ENCODE results near the gene ATL1.

DNA sequence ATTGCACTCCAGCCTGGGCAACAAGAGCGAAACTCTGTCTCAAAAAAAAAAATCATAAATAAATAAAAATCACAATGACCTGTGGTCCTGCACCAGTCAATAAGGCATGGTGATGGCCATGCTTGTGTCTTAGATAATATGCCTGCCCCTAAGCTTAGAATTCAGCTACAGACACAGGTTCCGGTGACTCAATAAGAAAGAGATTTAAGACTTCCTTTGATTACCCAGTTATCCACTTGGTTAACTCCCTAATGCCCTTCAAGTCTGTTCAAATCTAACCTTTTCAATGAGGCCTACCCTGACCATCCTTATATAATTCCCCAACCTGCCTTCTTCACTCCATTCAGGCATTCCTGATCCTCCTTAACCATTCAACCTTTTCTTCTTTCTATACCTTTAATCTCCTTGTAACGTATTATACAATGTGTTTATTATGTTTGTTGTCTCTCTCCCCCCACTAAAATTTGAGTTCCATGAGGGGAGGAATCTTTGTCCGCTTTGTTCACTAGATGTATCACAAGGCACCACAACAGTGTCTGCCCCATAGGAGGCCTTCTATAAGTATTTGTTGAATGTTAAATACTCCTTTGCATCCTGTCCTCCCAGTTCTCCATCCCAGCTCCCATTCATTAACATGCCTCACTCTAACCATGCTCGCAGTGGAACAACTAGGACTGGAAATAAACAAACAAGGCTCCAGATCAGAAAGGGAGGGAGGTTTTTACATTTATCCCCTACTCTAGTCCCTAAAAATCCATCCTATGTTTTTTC, 36.5 kb upstream of the ATL1 start:
- TF ChIP-seq CBX8 (IDR thresholded peaks at IDR 0.05; ENCODE audit: borderline replicate concordance, low read depth, low read length) (no peak), POLR2A (IDR thresholded peaks at IDR 0.05; ENCODE audit: control extremely low read depth in 1 of 2, low read depth in 2 of 2, low read length in 2 of 2) (no peak), EP300 (IDR thresholded peaks at IDR 0.05; ENCODE audit: borderline replicate concordance in 1 of 2, low read depth in 2 of 2, low read length in 2 of 2) (no peak), SIN3A (conservative IDR thresholded peaks at IDR 0.05 in 1 of 2, IDR thresholded peaks at IDR 0.05 in 1 of 2; ENCODE audit: low read depth in 1 of 2, low read length in 2 of 2) (no peak)
- TF ChIP-seq, protein P1, sequence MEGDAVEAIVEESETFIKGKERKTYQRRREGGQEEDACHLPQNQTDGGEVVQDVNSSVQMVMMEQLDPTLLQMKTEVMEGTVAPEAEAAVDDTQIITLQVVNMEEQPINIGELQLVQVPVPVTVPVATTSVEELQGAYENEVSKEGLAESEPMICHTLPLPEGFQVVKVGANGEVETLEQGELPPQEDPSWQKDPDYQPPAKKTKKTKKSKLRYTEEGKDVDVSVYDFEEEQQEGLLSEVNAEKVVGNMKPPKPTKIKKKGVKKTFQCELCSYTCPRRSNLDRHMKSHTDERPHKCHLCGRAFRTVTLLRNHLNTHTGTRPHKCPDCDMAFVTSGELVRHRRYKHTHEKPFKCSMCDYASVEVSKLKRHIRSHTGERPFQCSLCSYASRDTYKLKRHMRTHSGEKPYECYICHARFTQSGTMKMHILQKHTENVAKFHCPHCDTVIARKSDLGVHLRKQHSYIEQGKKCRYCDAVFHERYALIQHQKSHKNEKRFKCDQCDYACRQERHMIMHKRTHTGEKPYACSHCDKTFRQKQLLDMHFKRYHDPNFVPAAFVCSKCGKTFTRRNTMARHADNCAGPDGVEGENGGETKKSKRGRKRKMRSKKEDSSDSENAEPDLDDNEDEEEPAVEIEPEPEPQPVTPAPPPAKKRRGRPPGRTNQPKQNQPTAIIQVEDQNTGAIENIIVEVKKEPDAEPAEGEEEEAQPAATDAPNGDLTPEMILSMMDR (IDR thresholded peaks at IDR 0.05; ENCODE audit: control extremely low read depth in 1 of 3, insufficient read depth in 1 of 3, low read depth in 1 of 3, low read length in 3 of 3) = no peak

All from H1 (cell line).